ENCODE data around the gene SCFD2. TPM values are rescaled to one million over a fixed set of nuclear protein-coding genes. Genes with fewer than 3 reads are reported as not detected.
"Not testable (repeated sequence)": the region's sequence is repeated elsewhere in the genome, so short reads cannot be mapped to it uniquely, and the experiment has no call there.

SCFD2 gene
- total RNA-seq, 1 donor, result 73.8 TPM

DNA sequence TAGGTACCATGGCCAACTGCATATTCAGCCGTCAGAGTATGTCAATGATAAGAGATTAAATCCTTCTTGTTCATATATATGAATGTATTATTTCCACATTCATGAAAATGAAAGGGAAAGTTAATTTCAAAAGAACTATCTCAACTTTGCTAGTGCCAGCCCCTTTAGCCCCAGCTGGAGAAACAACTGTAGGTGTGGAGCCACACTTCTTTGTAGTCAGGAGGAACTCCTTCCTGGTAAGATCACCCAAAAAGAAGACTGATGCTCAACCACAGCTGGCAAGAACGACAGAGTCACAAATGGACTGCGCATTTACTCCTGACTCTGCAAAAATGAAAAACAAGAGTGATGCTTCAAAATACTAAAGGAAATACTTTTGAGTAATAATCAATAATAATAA lies 367.4 kb downstream of the SCFD2 start:
- DNase-seq (ENCODE audit: low read depth in 2 of 3, low spot score in 2 of 3), result no peak

DNA sequence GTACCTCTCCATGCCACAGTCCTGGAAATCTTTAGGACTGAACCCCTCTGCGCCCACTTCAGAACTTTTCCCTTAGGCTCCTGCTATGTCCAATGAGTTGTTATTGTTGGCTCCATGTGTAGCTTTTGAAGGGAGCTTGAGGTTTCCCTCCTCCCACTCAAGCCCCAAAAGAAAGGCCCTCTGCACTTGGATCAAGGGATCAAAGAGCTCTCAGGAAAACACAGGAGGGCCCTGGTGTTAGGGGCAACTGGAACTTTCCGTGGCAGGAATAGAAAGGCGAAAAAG lies 368.8 kb downstream of the SCFD2 start:
- no peak for DNase-seq (ENCODE audit: low read depth in 2 of 3, low spot score in 2 of 3)

DNA sequence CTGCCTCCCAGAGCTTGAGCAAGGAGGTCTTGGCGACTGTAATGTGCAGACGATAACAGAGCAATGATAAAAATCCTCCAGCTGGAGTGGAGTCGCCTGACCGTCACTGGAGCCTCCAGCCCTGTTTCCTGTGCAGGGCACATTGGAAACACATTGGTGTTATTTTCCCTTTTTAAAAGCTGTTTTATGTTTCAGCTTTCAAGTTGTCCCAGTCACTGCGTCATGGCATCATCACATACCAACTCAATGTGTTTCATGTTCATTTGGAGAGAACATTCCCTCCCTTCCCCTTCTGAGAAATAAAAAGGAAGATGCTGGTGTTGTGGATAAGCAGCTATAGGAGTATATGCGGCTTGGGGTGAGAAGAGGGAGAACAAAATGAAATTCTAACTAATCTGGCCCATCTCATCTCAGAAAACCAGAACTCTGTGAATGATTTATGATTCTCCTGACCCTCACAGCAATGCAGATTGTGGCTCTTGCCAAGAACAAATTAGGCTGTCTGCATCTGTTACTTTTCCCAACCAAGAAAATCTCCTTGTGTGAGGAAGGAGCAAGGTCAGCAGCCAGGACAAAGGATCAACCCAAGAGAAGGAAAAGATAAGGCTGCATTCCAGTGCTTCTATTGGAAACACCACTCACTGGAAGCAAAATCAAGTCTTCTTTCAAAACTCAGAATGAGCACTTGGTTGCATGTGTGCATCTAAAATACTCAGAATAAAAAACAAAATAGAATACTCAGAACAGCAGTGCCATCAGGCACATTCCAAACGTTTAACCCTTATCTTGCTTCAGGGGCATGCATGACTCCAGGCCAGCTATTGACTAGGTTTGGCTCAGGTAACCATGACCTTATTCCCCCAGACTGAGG lies 369.4 kb downstream of the SCFD2 start:
- DNase-seq (ENCODE audit: low read depth in 2 of 3, low spot score in 2 of 3), result peak in 1 of 3 donors; percentile 39

DNA sequence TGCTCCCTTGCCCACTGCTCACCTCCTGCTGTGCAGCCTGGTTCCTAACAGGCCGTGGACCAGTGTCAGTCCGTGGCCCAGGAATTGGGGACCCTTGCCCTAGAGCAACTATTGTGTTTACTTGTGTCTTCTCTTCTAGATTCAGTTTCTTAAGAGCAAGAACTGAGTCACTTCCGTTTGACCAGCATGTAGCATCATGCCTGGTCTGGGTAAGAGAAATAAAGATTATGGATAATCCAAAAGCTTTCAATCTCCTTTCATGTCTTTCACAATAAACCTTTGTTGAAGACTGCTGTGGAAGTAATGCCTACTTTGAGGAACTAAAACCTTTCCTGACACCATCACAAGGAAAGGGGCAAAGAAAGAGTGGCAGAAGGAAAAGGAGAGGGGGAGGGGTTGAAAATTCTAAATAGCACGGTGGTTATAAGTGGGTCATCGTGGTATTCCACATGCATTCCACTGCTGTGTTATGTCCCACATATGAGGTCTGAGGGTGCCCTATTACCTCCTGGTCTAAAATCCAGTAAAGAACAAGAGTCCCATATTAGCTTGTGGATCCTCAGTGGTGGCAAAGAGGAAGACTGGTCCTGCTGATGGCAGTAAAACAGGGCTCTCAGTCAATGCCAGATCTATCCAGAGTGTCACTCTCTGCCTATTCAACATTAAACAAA lies 370.4 kb downstream of the SCFD2 start:
- DNase-seq (ENCODE audit: low read depth in 2 of 3, low spot score in 2 of 3), result no peak

DNA sequence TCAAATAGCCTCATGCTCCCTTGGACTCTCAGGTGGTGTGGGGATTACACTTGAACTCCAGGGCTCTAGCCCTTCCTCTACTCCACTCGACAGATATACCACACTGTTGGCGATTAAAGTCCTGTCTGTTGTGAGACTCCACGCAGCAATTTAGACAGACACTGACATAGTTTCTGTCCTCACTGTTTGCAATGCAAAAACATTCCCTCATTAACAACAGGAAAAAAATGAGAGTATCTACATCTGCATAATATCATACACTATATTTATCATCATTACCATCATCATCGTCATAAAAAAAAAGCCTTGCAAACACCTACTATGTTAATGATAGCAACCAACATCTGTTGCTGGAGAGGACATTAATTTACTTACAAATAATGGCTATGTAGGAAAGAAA lies 371.3 kb downstream of the SCFD2 start:
- DNase-seq (ENCODE audit: low read depth in 2 of 3, low spot score in 2 of 3), result no peak

GRCh38 chr4:52993771-52994170 lies 372.1 kb downstream of the SCFD2 start:
- no peak for DNase-seq (ENCODE audit: low read depth in 2 of 3, low spot score in 2 of 3)

DNA sequence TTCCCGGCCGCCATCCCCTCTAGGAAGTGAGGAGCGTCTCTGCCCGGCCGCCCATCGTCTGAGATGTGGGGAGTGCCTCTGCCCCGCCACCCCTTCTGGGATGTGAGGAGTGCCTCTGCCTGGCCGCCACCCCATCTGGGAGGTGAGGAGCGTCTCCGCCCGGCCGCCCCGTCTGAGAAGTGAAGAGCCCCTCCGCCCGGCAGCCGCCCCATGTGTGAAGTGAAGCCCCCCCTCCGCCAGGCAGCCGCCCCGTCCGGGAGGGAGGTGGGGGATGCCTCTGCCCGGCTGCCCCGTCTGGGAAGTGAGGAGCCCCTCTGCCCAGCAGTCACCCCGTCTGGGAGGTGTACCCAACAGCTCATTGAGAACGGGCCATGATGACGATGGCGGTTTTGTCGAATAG lies 373.3 kb downstream of the SCFD2 start:
- DNase-seq (ENCODE audit: low read depth in 2 of 3, low spot score in 2 of 3), result not testable (repeated sequence)

- no peak for DNase-seq (ENCODE audit: low read depth in 2 of 3, low spot score in 2 of 3)
Observed at GRCh38 chr4:52991472-52991871, 374.4 kb downstream of the SCFD2 start.

DNA sequence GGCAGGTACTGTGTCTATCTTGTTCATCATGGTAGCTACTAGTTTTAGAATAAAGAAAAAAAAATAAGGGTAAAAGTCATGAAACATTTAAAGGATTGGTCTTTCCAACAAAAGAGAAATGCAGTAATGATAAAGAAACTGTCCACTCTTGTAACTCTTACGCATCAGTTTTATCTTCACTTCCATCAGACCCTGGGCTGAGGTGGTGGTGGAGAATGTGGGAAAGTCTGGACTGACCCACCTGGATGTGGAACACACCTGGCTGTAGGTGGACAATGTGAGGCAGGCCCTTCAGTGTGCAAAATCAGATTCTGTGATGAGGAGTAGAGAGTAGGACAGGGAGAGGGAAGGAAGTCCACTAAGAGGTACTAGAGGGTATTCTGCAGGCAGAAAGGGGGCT lies 375.2 kb downstream of the SCFD2 start:
- no peak for DNase-seq (ENCODE audit: low read depth in 2 of 3, low spot score in 2 of 3)

DNA sequence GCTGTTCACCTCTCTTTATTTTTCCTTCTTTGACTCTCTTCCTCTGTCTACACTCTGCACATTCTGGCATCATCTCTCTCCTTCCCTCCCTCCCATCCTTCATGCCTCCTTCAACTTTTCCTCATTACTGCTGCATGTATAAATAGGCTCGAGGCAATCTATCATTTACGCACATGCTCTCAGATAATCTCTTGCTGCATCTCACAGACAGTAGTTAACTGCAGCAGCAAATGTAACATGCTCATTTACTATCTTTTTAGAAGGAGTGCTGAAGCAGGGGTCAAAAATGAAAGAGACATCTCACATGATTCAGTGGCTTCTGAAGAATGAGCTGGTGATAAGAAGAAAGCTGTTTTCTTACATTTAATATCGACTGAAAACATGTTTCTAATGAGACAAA lies 376.0 kb downstream of the SCFD2 start:
- DNase-seq (ENCODE audit: low read depth in 2 of 3, low spot score in 2 of 3), result no peak

GRCh38 chr4:52987392-52988056 lies 378.3 kb downstream of the SCFD2 start:
- DNase-seq (ENCODE audit: low read depth in 2 of 3, low spot score in 2 of 3), result no peak

GRCh38 chr4:52984462-52984881 lies 381.4 kb downstream of the SCFD2 start:
- DNase-seq (ENCODE audit: low read depth in 2 of 3, low spot score in 2 of 3), result no peak

- peak; percentile 4 to 75 (median 40) for DNase-seq (ENCODE audit: low read depth in 2 of 3, low spot score in 2 of 3)
Observed at GRCh38 chr4:52983563-52984303, 382.1 kb downstream of the SCFD2 start.

GRCh38 chr4:52982946-52983340 lies 382.9 kb downstream of the SCFD2 start:
- no peak for DNase-seq (ENCODE audit: low read depth in 2 of 3, low spot score in 2 of 3)

DNA sequence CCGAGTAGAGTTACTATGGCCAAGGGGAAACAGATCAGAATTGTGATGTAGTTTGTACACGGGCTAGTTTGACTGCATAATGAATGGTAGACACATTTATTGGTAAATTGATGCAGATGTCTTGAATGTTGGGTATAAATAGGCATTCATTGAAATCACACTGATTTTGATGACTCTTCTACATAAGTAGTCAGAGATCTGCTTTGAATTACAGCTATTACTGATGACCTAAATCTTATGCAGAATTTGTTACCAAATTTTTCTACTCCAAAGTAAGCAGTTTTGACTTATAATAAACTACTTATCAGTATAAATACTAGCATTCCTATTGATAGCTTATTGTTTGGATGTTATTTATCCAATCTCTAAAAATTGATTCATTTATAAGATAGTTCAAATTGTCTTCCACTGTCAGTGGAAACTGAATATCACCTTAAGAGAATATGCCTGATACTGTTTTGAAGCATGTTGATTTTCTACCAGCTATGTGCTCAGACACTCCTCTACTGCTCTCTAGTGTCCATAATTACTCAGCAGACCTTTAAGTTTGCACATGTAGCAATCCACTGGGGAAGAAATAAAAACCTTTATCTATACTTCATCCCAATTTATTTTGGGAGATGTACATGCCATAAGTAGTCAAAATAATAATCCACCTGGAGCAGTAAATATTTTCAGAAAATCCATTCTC lies 383.5 kb downstream of the SCFD2 start:
- DNase-seq (ENCODE audit: low read depth in 2 of 3, low spot score in 2 of 3), result peak in 1 of 3 donors; percentile 66

GRCh38 chr4:52979821-52980590 lies 385.9 kb downstream of the SCFD2 start:
- no peak for DNase-seq (ENCODE audit: low read depth in 2 of 3, low spot score in 2 of 3)

DNA sequence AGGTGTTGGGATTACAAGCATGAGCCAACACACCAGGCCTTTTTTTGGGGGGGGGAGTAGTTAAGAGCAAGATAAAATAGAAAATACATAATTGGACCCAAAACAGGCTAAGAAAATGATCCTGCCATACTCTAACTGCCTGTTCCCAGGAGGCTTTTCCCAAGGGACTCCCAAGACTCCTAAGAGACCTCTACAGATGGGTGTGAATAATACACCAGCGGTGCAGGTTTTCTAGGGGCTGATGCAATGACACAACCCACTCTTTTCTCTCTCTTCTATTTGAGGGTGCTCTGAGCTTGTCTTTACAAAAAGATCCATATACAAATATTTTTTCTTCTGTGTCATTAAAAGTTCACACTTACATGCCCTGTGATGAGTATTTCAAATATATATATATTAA lies 386.8 kb downstream of the SCFD2 start:
- DNase-seq (ENCODE audit: low read depth in 2 of 3, low spot score in 2 of 3), result no peak

GRCh38 chr4:52977252-52977651 lies 388.6 kb downstream of the SCFD2 start:
- no peak for DNase-seq (ENCODE audit: low read depth in 2 of 3, low spot score in 2 of 3)

DNA sequence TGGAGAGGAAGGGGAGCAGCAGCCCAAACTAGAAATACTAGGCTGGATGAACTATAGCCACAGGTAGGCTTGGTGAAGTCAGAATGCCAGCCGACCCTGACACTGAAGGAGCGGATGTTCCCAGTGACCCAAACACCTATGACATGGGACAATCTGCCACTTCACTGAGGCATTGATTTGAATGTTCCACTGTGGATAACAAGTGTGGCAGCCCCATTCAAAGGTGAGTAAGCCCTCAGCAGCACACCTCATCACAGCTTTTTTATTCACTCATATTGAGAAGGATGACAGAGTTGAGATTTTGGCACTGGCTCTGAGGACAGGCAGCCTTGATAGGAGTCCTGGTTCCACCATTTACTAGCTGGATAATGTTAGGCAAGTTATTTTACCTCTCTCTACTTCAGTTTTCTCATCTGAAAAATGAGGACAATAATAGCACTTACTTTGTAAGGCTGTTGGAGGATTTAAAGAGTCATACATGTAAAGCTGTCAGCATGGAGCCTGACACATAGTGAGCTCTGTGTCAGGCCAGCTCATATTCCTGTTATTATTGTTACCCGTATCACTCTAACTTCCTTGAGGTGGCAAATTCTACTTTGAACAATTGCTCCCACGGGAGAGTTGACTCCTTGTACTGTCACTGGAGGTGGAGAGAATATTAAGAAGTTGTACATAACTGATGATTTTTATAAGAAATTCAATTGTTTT lies 389.2 kb downstream of the SCFD2 start:
- no peak for DNase-seq (ENCODE audit: low read depth in 2 of 3, low spot score in 2 of 3)
